ENCODE measurements around the gene DOCK1. TPM values are rescaled to one million over a fixed set of nuclear protein-coding genes. Genes with fewer than 3 reads are reported as not detected.
A peak's percentile ranks its signal among the peaks of the same experiment; 100 is the strongest.

DOCK1 gene
- total and polyA plus RNA-seq, 2 donors (not counting 1 experiment from before 2014, with no cell fraction given), result 20.5 to 91.0 TPM

GRCh38 chr10:127228195-127228787 lies 323.1 kb downstream of the DOCK1 start:
- H3K36me3 ChIP-seq (ENCODE audit: control insufficient read depth, insufficient read depth, low read length), result no peaks in the 10 kb centered on the region
- TF ChIP-seq EZH2 (IDR thresholded peaks at IDR 0.05; ENCODE audit: low read length, missing control alignments) (no peak), CTCF (conservative IDR thresholded peaks at IDR 0.05 in 1 of 2, IDR thresholded peaks at IDR 0.05 in 1 of 2; ENCODE audit: low read depth in 1 of 2, low read length in 2 of 2) (no peak)
- no peak overlapping the region for H2AFZ ChIP-seq (ENCODE audit: low read length)
- H3K27me3 ChIP-seq (ENCODE audit: control insufficient read depth, insufficient read depth, low read length), result no peaks in the 10 kb centered on the region
- no peak overlapping the region for H3K9ac ChIP-seq (ENCODE audit: insufficient read depth, low read length)
- no peaks in the 10 kb centered on the region for H4K20me1 ChIP-seq (ENCODE audit: control insufficient read depth, extremely low read depth, insufficient read depth, low read length)
- H3K4me2 ChIP-seq (ENCODE audit: extremely low read depth, insufficient read depth, low read length), result no peak overlapping the region
- H3K9me3 ChIP-seq (ENCODE audit: control insufficient read depth, insufficient read depth, low read depth, low read length), result no peaks in the 10 kb centered on the region
- peak in 1 of 2 donors; percentile 14 for DNase-seq (ENCODE audit: low read depth in 2 of 2)
- H3K79me2 ChIP-seq (ENCODE audit: control insufficient read depth, insufficient read depth, low read length), result no peaks in the 10 kb centered on the region
- no peak overlapping the region for H3K27ac ChIP-seq (ENCODE audit: insufficient read depth, low read length)
- no peaks in the 10 kb centered on the region for H3K4me1 ChIP-seq (ENCODE audit: control insufficient read depth, extremely low read depth, insufficient read depth, low read length)
- H3K4me3 ChIP-seq (replicated peaks in 1 of 4; ENCODE audit: control extremely low read depth in 1 of 4, insufficient read depth in 1 of 4, low read depth in 3 of 4, low read length in 4 of 4), result no peak overlapping the region

GRCh38 chr10:127234306-127234800 lies 329.1 kb downstream of the DOCK1 start:
- no peak overlapping the region for H2AFZ ChIP-seq (ENCODE audit: low read length)
- no peaks in the 10 kb centered on the region for H3K9me3 ChIP-seq (ENCODE audit: control insufficient read depth, insufficient read depth, low read depth, low read length)
- peak in 1 of 2 donors; percentile 24 for DNase-seq (ENCODE audit: low read depth in 2 of 2)
- H3K4me1 ChIP-seq (ENCODE audit: control insufficient read depth, extremely low read depth, insufficient read depth, low read length), result no peaks in the 10 kb centered on the region
- H3K4me3 ChIP-seq (replicated peaks in 1 of 4; ENCODE audit: control extremely low read depth in 1 of 4, insufficient read depth in 1 of 4, low read depth in 3 of 4, low read length in 4 of 4), result no peak overlapping the region
- H3K36me3 ChIP-seq (ENCODE audit: control insufficient read depth, insufficient read depth, low read length), result no peaks in the 10 kb centered on the region
- H3K27me3 ChIP-seq (ENCODE audit: control insufficient read depth, insufficient read depth, low read length), result no peaks in the 10 kb centered on the region
- TF ChIP-seq EZH2 (IDR thresholded peaks at IDR 0.05; ENCODE audit: low read length, missing control alignments) (no peak), CTCF (conservative IDR thresholded peaks at IDR 0.05 in 1 of 2, IDR thresholded peaks at IDR 0.05 in 1 of 2; ENCODE audit: low read depth in 1 of 2, low read length in 2 of 2) (no peak)
- no peak overlapping the region for H3K4me2 ChIP-seq (ENCODE audit: extremely low read depth, insufficient read depth, low read length)
- no peak overlapping the region for H3K27ac ChIP-seq (ENCODE audit: insufficient read depth, low read length)
- no peak overlapping the region for H3K9ac ChIP-seq (ENCODE audit: insufficient read depth, low read length)
- no peaks in the 10 kb centered on the region for H3K79me2 ChIP-seq (ENCODE audit: control insufficient read depth, insufficient read depth, low read length)
- no peaks in the 10 kb centered on the region for H4K20me1 ChIP-seq (ENCODE audit: control insufficient read depth, extremely low read depth, insufficient read depth, low read length)

- no peaks in the 10 kb centered on the region for H3K9me3 ChIP-seq (ENCODE audit: control insufficient read depth, insufficient read depth, low read depth, low read length)
- TF ChIP-seq CTCF (conservative IDR thresholded peaks at IDR 0.05 in 1 of 2, IDR thresholded peaks at IDR 0.05 in 1 of 2; ENCODE audit: low read depth in 1 of 2, low read length in 2 of 2) (no peak), EZH2 (IDR thresholded peaks at IDR 0.05; ENCODE audit: low read length, missing control alignments) (no peak)
- H3K4me3 ChIP-seq (replicated peaks in 1 of 4; ENCODE audit: control extremely low read depth in 1 of 4, insufficient read depth in 1 of 4, low read depth in 3 of 4, low read length in 4 of 4), result no peak overlapping the region
- H2AFZ ChIP-seq (ENCODE audit: low read length), result no peak overlapping the region
- H3K4me2 ChIP-seq (ENCODE audit: extremely low read depth, insufficient read depth, low read length), result no peak overlapping the region
- no peak overlapping the region for H3K9ac ChIP-seq (ENCODE audit: insufficient read depth, low read length)
- no peaks in the 10 kb centered on the region for H3K36me3 ChIP-seq (ENCODE audit: control insufficient read depth, insufficient read depth, low read length)
- H3K27me3 ChIP-seq (ENCODE audit: control insufficient read depth, insufficient read depth, low read length), result no peaks in the 10 kb centered on the region
- no peak overlapping the region for H3K27ac ChIP-seq (ENCODE audit: insufficient read depth, low read length)
- DNase-seq (ENCODE audit: low read depth in 2 of 2), result no peak
- no peaks in the 10 kb centered on the region for H3K79me2 ChIP-seq (ENCODE audit: control insufficient read depth, insufficient read depth, low read length)
- H4K20me1 ChIP-seq (ENCODE audit: control insufficient read depth, extremely low read depth, insufficient read depth, low read length), result no peaks in the 10 kb centered on the region
- H3K4me1 ChIP-seq (ENCODE audit: control insufficient read depth, extremely low read depth, insufficient read depth, low read length), result no peaks in the 10 kb centered on the region
These were observed 331.0 kb downstream of the DOCK1 start for GRCh38 chr10:127236266-127236665.

All from fibroblast of lung (primary cell).